GM12878 (cell line): Measurements from ENCODE around the gene LCN1. TPM values are rescaled to one million over a fixed set of nuclear protein-coding genes. Genes with fewer than 3 reads are reported as not detected.

Experiments
- ATAC-seq: fragments of 200-7000 bp; cut with Tn5 transposase; 3 replicates; pipeline ENCODE4 v1.9.1; 2020; ENCODE audit warnings: mild to moderate bottlenecking, moderate library complexity
- BruUV-seq: library from RNA; stranded (reverse); fragments of 400-500 nt; replicated peaks from 2 replicates; lab custom pipeline; 2021; lab: Mats Ljungman, UMichigan
- CTCF ChIA-PET: fragments of 300-600 bp; sonication (Branson Sonifier 250); formaldehyde crosslinking; extraction: SDS; loops from one replicate; lab custom pipeline; 2021; ENCODE audit warnings: inconsistent platforms; lab: Yijun Ruan, JAX
- POLR2A ChIA-PET: fragments of 350-600 bp; formaldehyde crosslinking; extraction: SDS; loops from one replicate; lab custom pipeline; 2021; ENCODE audit warnings: inconsistent platforms; lab: Charles Lee
- RAD21 ChIA-PET: fragments of 300-600 bp; sonication (Branson Sonifier 250); formaldehyde crosslinking; loops from one replicate; lab custom pipeline; 2023; ENCODE audit warnings: antibody characterized with exemption; ENCODE audit not compliant: unreplicated experiment; lab: Charles Lee
- SMC1A ChIA-PET: fragments of 300-600 bp; sonication (Branson Sonifier 250); formaldehyde crosslinking; loops from one replicate; lab custom pipeline; 2023; ENCODE audit not compliant: unreplicated experiment, uncharacterized antibody; lab: Charles Lee
- DNase-seq: peaks from one replicate; pipeline ENCODE4 v3.0.0-alpha.2; 2011; ENCODE audit warnings: low read depth, low spot score
- FAIRE-seq: peaks from 3 replicates; lab custom pipeline; 2011; peaks lifted over from hg19 to GRCh38; lab: Jason Lieb, UNC
- H2AFZ ChIP-seq: 2 replicates; pipeline ENCODE4 v1.6.0; 2011; ENCODE audit warnings: low read depth, low read length, control low read depth; ENCODE audit not compliant: control insufficient read depth
- H3K27ac ChIP-seq: 2 replicates; pipeline ENCODE4 v1.5.1; 2011; ENCODE audit warnings: control low read depth; ENCODE audit not compliant: control insufficient read depth, insufficient read depth
- H3K27me3 ChIP-seq, 2 experiments: replicated peaks in 1 of 2; 2 replicates each; pipeline versions ENCODE4 v1.6.0 to v1.6.1; 2011; ENCODE audit warnings: low read length in 1 of 2; ENCODE audit not compliant: control insufficient read depth in 2 of 2, insufficient read depth in 2 of 2
- H3K36me3 ChIP-seq, 2 experiments: 2 replicates each; pipeline ENCODE4 v1.5.1; 2011; ENCODE audit warnings: low read length in 1 of 2; ENCODE audit not compliant: control insufficient read depth in 2 of 2, insufficient read depth in 2 of 2
- H3K4me1 ChIP-seq: 2 replicates; pipeline ENCODE4 v1.6.1; 2011; ENCODE audit warnings: mild to moderate bottlenecking, low read length, moderate library complexity, mixed read lengths; ENCODE audit not compliant: control insufficient read depth, insufficient read depth
- H3K4me2 ChIP-seq: 2 replicates; pipeline ENCODE4 v1.6.0; 2011; ENCODE audit warnings: control low read depth; ENCODE audit not compliant: control insufficient read depth, insufficient read depth
- H3K4me3 ChIP-seq: fragments of 200-600 bp; sonication (generic); 2 replicates; pipeline ENCODE4 v1.5.1; 2016
- H3K79me2 ChIP-seq: 2 replicates; pipeline ENCODE4 v1.6.0; 2011; ENCODE audit warnings: low read length; ENCODE audit not compliant: control insufficient read depth, insufficient read depth
- H3K9ac ChIP-seq: 2 replicates; pipeline ENCODE4 v1.8.0; 2011; ENCODE audit warnings: low read length, control low read depth, mixed read lengths; ENCODE audit not compliant: control insufficient read depth, insufficient read depth
- H3K9me3 ChIP-seq: replicated peaks from 3 replicates; pipeline ENCODE4 v1.5.1; 2011; ENCODE audit warnings: mild to moderate bottlenecking, low read length; ENCODE audit not compliant: control insufficient read depth, insufficient read depth
- H4K20me1 ChIP-seq: 2 replicates; pipeline ENCODE4 v1.6.0; 2011; ENCODE audit not compliant: control insufficient read depth, insufficient read depth
- CREB1 ChIP-seq: IDR thresholded peaks from 2 replicates; pipeline ENCODE4 v1.6.1; 2012; ENCODE audit warnings: low read depth, mild to moderate bottlenecking, inconsistent platforms
- EP300 ChIP-seq, 2 experiments: fragments of 150-350 bp in 1 of 2; IDR thresholded peaks; 2 replicates each; pipeline ENCODE4 v1.6.1; 2011 to 2012; ENCODE audit warnings: low read depth in 2 of 2, low read length in 2 of 2, borderline replicate concordance in 1 of 2, improper control_type of control experiment in 1 of 2, inconsistent platforms in 1 of 2; ENCODE audit not compliant: control insufficient read depth in 1 of 2
- GATAD2B ChIP-seq: fragments of 450-650 bp; conservative IDR thresholded peaks from 2 replicates; pipeline ENCODE4 v1.6.1; 2017; ENCODE audit warnings: low read depth, mild to moderate bottlenecking, moderate library complexity
- IKZF1 ChIP-seq: fragments of 450-650 bp; conservative IDR thresholded peaks from 2 replicates; pipeline ENCODE4 v1.6.1; 2017; ENCODE audit warnings: antibody characterized with exemption, mild to moderate bottlenecking
- IRF4 ChIP-seq: IDR thresholded peaks from 2 replicates; pipeline ENCODE4 v1.6.1; 2011; ENCODE audit warnings: low read depth, low read length
- JUNB ChIP-seq: IDR thresholded peaks from 2 replicates; pipeline ENCODE4 v1.6.1; 2016; ENCODE audit warnings: antibody characterized with exemption, mild to moderate bottlenecking
- KAT2A ChIP-seq: conservative IDR thresholded peaks from 2 replicates; pipeline ENCODE4 v1.6.1; 2011; ENCODE audit warnings: low read depth, low read length; ENCODE audit not compliant: control insufficient read depth
- KLF5 ChIP-seq: fragments of 450-650 bp; IDR thresholded peaks from 2 replicates; pipeline ENCODE4 v1.6.1; 2014; ENCODE audit warnings: mild to moderate bottlenecking; ENCODE audit not compliant: partially characterized antibody
- MEF2A ChIP-seq: IDR thresholded peaks from 2 replicates; pipeline ENCODE4 v1.6.1; 2011; ENCODE audit warnings: low read depth, mild to moderate bottlenecking, low read length, moderate library complexity; ENCODE audit not compliant: insufficient read depth
- MLLT1 ChIP-seq: fragments of 450-650 bp; IDR thresholded peaks from 2 replicates; pipeline ENCODE4 v1.6.1; 2016; ENCODE audit warnings: mild to moderate bottlenecking
- MTA2 ChIP-seq: fragments of 450-650 bp; IDR thresholded peaks from 2 replicates; pipeline ENCODE4 v1.6.1; 2016; ENCODE audit warnings: low read depth, mild to moderate bottlenecking, moderate library complexity
- NKRF ChIP-seq: fragments of 450-650 bp; conservative IDR thresholded peaks from 2 replicates; pipeline ENCODE4 v1.6.1; 2017; ENCODE audit warnings: mild to moderate bottlenecking, moderate library complexity
- NR2F1 ChIP-seq: fragments of 450-650 bp; conservative IDR thresholded peaks from 2 replicates; pipeline ENCODE4 v1.6.1; 2017; ENCODE audit warnings: mild to moderate bottlenecking
- RBBP5 ChIP-seq: fragments of 200-600 bp; sonication (generic); conservative IDR thresholded peaks from 2 replicates; pipeline ENCODE4 v1.6.1; 2016
- SREBF2 ChIP-seq: IDR thresholded peaks from 2 replicates; pipeline ENCODE4 v1.6.1; 2012; ENCODE audit warnings: mild to moderate bottlenecking, low read length
- TCF7 ChIP-seq: IDR thresholded peaks from 2 replicates; pipeline ENCODE4 v1.6.1; 2014; ENCODE audit warnings: antibody characterized with exemption, borderline replicate concordance
- ZSCAN29 ChIP-seq: fragments of 450-650 bp; IDR thresholded peaks from 2 replicates; pipeline ENCODE4 v1.6.1; 2017; ENCODE audit warnings: mild to moderate bottlenecking, moderate library complexity
- WGBS: methylation state at CpG from one replicate; pipeline ENCODE4 v1.1.6; 2016; ENCODE audit warnings: low lambda C conversion rate; ENCODE audit not compliant: insufficient replicate concordance, insufficient coverage; ENCODE audit errors: missing lambda C conversion rate; 5-methylcytosine and 5-hydroxymethylcytosine counted together
- in situ Hi-C: fragments of 300-500 bp; cut with MboI; formaldehyde crosslinking; loops from 9 replicates; pipeline ENCODE4 v1.14.3; 2018; ENCODE audit warnings: mixed read lengths
- intact Hi-C: fragments of 100-400 bp; cut with micrococcal nuclease; formaldehyde crosslinking; loops from one replicate; pipeline ENCODE4 v1.14.2; 2022; ENCODE audit not compliant: unreplicated experiment
- polyA plus RNA-seq, 11 experiments: library from polyadenylated mRNA; depleted of rRNA in 4 of 11; unstranded in 6 of 11; stranded (reverse) in 5 of 11; fragments of >200 nt; fragmentation: Nextera tagmentation in 4 of 11; fragmentation: Illumina TruSeq in 1 of 11; extraction: Ambion mirVana in 4 of 11; extraction: Trizol in 1 of 11; gene quantifications; 1 replicate in 1 of 11; 2 replicates in 10 of 11; pipeline versions ENCODE4 v1.2.1 to v1.2.3, GENCODE V29; 2011 to 2016; ENCODE audit warnings: inconsistent platforms in 2 of 11, missing spikeins in 2 of 11, low read depth in 1 of 11
- total RNA-seq, 4 experiments: library from RNA; depleted of rRNA in 3 of 4; stranded (reverse); fragments of >200 nt in 3 of 4; fragmentation: Illumina TruSeq in 1 of 4; extraction: Trizol in 1 of 4; gene quantifications; 2 replicates each; pipeline versions ENCODE4 v1.2.1 to v1.2.3, GENCODE V29; 2013 to 2021

LCN1 gene
- total and polyA plus RNA-seq, 10 of the 15 experiments (the other 5 are each of a cell fraction or from before 2014, with no cell fraction given), result not detected

DNA sequence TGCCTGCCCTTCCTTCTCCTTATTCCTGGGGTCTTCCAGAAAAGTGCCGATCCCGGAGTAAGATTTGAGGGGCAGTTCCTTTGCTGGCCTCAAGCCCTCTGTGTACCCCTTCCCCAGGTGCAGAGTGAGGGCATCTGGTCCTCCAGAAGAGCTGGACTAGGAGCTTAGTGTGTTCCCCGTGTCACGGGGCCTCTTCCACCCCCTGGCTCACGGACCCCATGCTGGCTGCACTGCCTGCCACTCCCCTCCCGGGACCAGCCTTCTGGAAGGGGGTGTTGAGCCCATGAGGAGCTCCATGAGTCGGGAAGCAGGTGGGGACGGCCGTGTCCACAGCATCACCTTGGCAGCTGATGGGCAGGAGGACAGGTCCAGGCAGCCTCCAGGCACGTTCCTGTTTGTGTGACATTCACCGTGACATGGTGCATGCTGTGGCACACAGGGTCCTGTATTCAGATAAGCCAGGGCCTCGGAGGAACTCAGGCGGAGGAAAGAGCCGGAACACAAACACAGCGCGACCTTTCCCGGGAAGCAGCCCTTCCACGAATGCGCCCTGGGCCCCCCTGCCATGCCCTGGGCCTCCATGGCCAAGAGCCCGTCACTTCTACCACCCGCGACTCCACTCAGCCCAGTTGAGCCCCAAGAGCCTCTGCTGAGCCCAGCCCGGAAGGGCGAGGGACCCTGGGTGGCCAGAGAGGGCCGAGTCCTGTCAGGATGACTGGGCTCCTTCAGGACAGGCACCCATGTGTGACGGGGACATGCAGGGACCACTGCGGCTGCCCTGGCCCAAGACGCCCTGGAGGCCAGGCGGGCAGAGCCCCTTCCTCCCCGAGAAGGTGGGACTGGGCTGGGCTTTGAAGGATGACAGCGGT, 5.9 kb upstream of the LCN1 start:
- 54% methylated on average over 29 of the region's 31 CpGs for WGBS
- intact Hi-C loops, result no loop called here
- TF ChIP-seq RBBP5, result no peak
- TF ChIP-seq MLLT1, result no peak
- TF ChIP-seq IKZF1, result no peak
- TF ChIP-seq EP300 (IDR thresholded peaks at IDR 0.05; ENCODE audit: borderline replicate concordance in 1 of 2, control insufficient read depth in 1 of 2, low read depth in 2 of 2, low read length in 2 of 2), result no peak
- no peak for TF ChIP-seq GATAD2B
- no peak for TF ChIP-seq TCF7
- no peak for TF ChIP-seq ZSCAN29
- no peak for TF ChIP-seq KAT2A
- no peak for TF ChIP-seq MEF2A
- no peak for TF ChIP-seq JUNB
- TF ChIP-seq NKRF, result no peak
- TF ChIP-seq KLF5, result no peak
- no peak for TF ChIP-seq IRF4
- no peak for TF ChIP-seq CREB1
- no peak for TF ChIP-seq MTA2
- no peak for TF ChIP-seq SREBF2
- no peak for TF ChIP-seq NR2F1
- in situ Hi-C loops, result no loop called here
- ChIA-PET CTCF (interaction anchor here (0.6 kb wide), 1 partner anchor 9 kb away, joined by 4 read pairs; no protein-coding TSS in a partner anchor), RAD21 (no interaction called here), SMC1A (no interaction called here), POLR2A (no interaction called here)
- no peaks in the 10 kb centered on the region for H3K4me1 ChIP-seq
- BruUV-seq, result no TSS peak
- no peak overlapping the region for H3K4me3 ChIP-seq
- no peak overlapping the region for H2AFZ ChIP-seq
- FAIRE-seq (no peak), DNase-seq (no peak), ATAC-seq (no peak)
- no peaks in the 10 kb centered on the region for H4K20me1 ChIP-seq
- H3K9ac ChIP-seq, result no peak overlapping the region
- no peaks in the 10 kb centered on the region for H3K36me3 ChIP-seq
- no peaks in the 10 kb centered on the region for H3K9me3 ChIP-seq
- no peaks in the 10 kb centered on the region for H3K79me2 ChIP-seq
- H3K27ac ChIP-seq, result no peak overlapping the region
- H3K27me3 ChIP-seq, result no peaks in the 10 kb centered on the region; a peak in 1 of 4 replicates
- no peak overlapping the region for H3K4me2 ChIP-seq
